Mammary epithelial cell (primary cell): Measurements from ENCODE around the gene ROBO1.

Source experiments
- EZH2 ChIP-seq: IDR thresholded peaks from 2 replicates; pipeline ENCODE4 v1.6.1; 2012; ENCODE audit warnings: low read length, inconsistent platforms, borderline replicate concordance
- TF ChIP-seq, protein P1 (sequence below), 2 donors: IDR thresholded peaks in 1 of 2; conservative IDR thresholded peaks in 1 of 2; 2 replicates each; pipeline ENCODE4 v1.5.1; 2011 to 2012; ENCODE audit warnings: inconsistent platforms in 2 of 2, low read length in 2 of 2, mild to moderate bottlenecking in 2 of 2, control low read depth in 1 of 2, low read depth in 1 of 2; ENCODE audit not compliant: insufficient read depth in 1 of 2; ENCODE audit errors: extremely low read depth in 1 of 2

GRCh38 chr3:78614486-78614885, 1153.3 kb downstream of the ROBO1 start:
- TF ChIP-seq EZH2 = no peak
- TF ChIP-seq, protein P1, sequence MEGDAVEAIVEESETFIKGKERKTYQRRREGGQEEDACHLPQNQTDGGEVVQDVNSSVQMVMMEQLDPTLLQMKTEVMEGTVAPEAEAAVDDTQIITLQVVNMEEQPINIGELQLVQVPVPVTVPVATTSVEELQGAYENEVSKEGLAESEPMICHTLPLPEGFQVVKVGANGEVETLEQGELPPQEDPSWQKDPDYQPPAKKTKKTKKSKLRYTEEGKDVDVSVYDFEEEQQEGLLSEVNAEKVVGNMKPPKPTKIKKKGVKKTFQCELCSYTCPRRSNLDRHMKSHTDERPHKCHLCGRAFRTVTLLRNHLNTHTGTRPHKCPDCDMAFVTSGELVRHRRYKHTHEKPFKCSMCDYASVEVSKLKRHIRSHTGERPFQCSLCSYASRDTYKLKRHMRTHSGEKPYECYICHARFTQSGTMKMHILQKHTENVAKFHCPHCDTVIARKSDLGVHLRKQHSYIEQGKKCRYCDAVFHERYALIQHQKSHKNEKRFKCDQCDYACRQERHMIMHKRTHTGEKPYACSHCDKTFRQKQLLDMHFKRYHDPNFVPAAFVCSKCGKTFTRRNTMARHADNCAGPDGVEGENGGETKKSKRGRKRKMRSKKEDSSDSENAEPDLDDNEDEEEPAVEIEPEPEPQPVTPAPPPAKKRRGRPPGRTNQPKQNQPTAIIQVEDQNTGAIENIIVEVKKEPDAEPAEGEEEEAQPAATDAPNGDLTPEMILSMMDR (conservative IDR thresholded peaks at IDR 0.05 in 1 of 2, IDR thresholded peaks at IDR 0.05 in 1 of 2; ENCODE audit: extremely low read depth in 1 of 2, insufficient read depth in 1 of 2, low read depth in 1 of 2, low read length in 2 of 2) = no peak
